GM19324 (cell line): ENCODE data around the gene PHACTR3.
"Not testable (repeated sequence)": the region's sequence is repeated elsewhere in the genome, so short reads cannot be mapped to it uniquely, and the experiment has no call there.

Experiments
- ATAC-seq: cut with Tn5 transposase; IDR thresholded peaks from one replicate; pipeline ENCODE4 v1.9.1; 2021; ENCODE audit warnings: mild to moderate bottlenecking, moderate library complexity; ENCODE audit not compliant: unreplicated experiment, low FRiP score

The PHACTR3 gene

GRCh38 chr20:59617221-59617620 lies 12.9 kb downstream of the PHACTR3 start:
- ATAC-seq: no peak

- no peak for ATAC-seq
Observed at GRCh38 chr20:59618131-59618530, 13.8 kb downstream of the PHACTR3 start.

- not testable (repeated sequence) for ATAC-seq
Observed at GRCh38 chr20:59618585-59618984, 14.2 kb downstream of the PHACTR3 start.

GRCh38 chr20:59620860-59621505 lies 16.6 kb downstream of the PHACTR3 start:
- no peak for ATAC-seq

GRCh38 chr20:59622496-59622895 lies 18.2 kb downstream of the PHACTR3 start:
- no peak for ATAC-seq

GRCh38 chr20:59623133-59623532 lies 18.8 kb downstream of the PHACTR3 start:
- no peak for ATAC-seq

- ATAC-seq: no peak
Observed at GRCh38 chr20:59623583-59623982, 19.2 kb downstream of the PHACTR3 start.

- no peak for ATAC-seq
Observed at GRCh38 chr20:59624401-59624800, 20.1 kb downstream of the PHACTR3 start.

- ATAC-seq: no peak
Observed at GRCh38 chr20:59625214-59625922, 21.0 kb downstream of the PHACTR3 start.

GRCh38 chr20:59627298-59627697 lies 23.0 kb downstream of the PHACTR3 start:
- no peak for ATAC-seq

- no peak for ATAC-seq
Observed at GRCh38 chr20:59628171-59628570, 23.8 kb downstream of the PHACTR3 start.

- ATAC-seq: no peak
Observed at GRCh38 chr20:59629141-59630045, 25.1 kb downstream of the PHACTR3 start.

- ATAC-seq: no peak
Observed at GRCh38 chr20:59630526-59630925, 26.2 kb downstream of the PHACTR3 start.

GRCh38 chr20:59631751-59632540 lies 27.6 kb downstream of the PHACTR3 start:
- no peak for ATAC-seq

- no peak for ATAC-seq
Observed at GRCh38 chr20:59632541-59633113, 28.3 kb downstream of the PHACTR3 start.

GRCh38 chr20:59633656-59634251 lies 29.4 kb downstream of the PHACTR3 start:
- no peak for ATAC-seq

- no peak for ATAC-seq
Observed at GRCh38 chr20:59634435-59635005, 30.2 kb downstream of the PHACTR3 start.

GRCh38 chr20:59636766-59637370 lies 32.5 kb downstream of the PHACTR3 start:
- no peak for ATAC-seq

GRCh38 chr20:59640267-59640666 lies 35.9 kb downstream of the PHACTR3 start:
- no peak for ATAC-seq
